GM12878 (cell line): ENCODE measurements around the gene TRIM46.

ENCODE experiments used
- CBX3 ChIP-seq: fragments of 200-600 bp; sonication (generic); IDR thresholded peaks from 2 replicates; pipeline ENCODE4 v1.6.1; 2016; ENCODE audit warnings: low read depth, borderline replicate concordance
- POLR2AphosphoS2 ChIP-seq: IDR thresholded peaks from 2 replicates; pipeline ENCODE4 v1.6.1; 2011; ENCODE audit warnings: low read depth, mild to moderate bottlenecking, low read length, improper control_type of control experiment, moderate library complexity
- USF2 ChIP-seq: IDR thresholded peaks from 2 replicates; pipeline ENCODE4 v1.6.1; 2011; ENCODE audit warnings: low read depth, low read length, improper control_type of control experiment, borderline replicate concordance

- TF ChIP-seq USF2: no peak
- no peak for TF ChIP-seq POLR2AphosphoS2
- TF ChIP-seq CBX3: no peak
Measured at GRCh38 chr1:155177918-155178281, 4.3 kb downstream of the TRIM46 start.
